K562 (cell line): ENCODE data around the gene BOC. TPM values are rescaled to one million over a fixed set of nuclear protein-coding genes. Genes with fewer than 3 reads are reported as not detected.

Experiments used
- ATAC-seq: fragments of 200-7000 bp; cut with Tn5 transposase; 3 replicates; pipeline ENCODE4 v1.9.1; 2020; ENCODE audit warnings: moderate library complexity
- BruUV-seq: library from RNA; stranded (reverse); fragments of 400-500 nt; replicated peaks from 2 replicates; lab custom pipeline; 2021; lab: Mats Ljungman, UMichigan
- CTCF ChIA-PET: fragments of 300-600 bp; formaldehyde crosslinking; extraction: SDS; loops from one replicate; lab custom pipeline; 2021; ENCODE audit warnings: low intra/inter-chr PET ratio; lab: Yijun Ruan, JAX
- POLR2A ChIA-PET: fragments of 300-600, 350-650 bp; sonication (Branson Sonifier 250); formaldehyde crosslinking; extraction: SDS; loops from one replicate; lab custom pipeline; 2021; ENCODE audit warnings: antibody characterized with exemption, inconsistent platforms; lab: Yijun Ruan, JAX
- DNase-seq, 4 experiments: peaks; one replicate each; pipeline versions ENCODE4 v3.0.0 to v3.0.0-alpha.2; 2011 to 2018; ENCODE audit warnings: low spot score in 3 of 4, mixed read lengths in 3 of 4; ENCODE audit errors: extremely low read depth in 1 of 4
- FAIRE-seq: peaks from 2 replicates; lab custom pipeline; 2011; peaks lifted over from hg19 to GRCh38; lab: Jason Lieb, UNC
- H2AFZ ChIP-seq: 2 replicates; pipeline ENCODE4 v1.6.0; 2011; ENCODE audit warnings: low read depth, low read length, control low read depth, inconsistent platforms
- H3K27ac ChIP-seq: fragments of 200-600 bp; 3 replicates; pipeline ENCODE4 v1.8.0; 2011; ENCODE audit warnings: low read depth, mild to moderate bottlenecking, control low read depth, inconsistent platforms, low read length, moderate library complexity, mixed read lengths; ENCODE audit errors: extremely low read depth
- H3K27me3 ChIP-seq, 2 experiments: fragments of 300-600 bp in 1 of 2; 2 replicates in 1 of 2; 3 replicates in 1 of 2; pipeline versions ENCODE4 v1.6.0 to v1.8.0; 2011; ENCODE audit warnings: inconsistent platforms in 2 of 2, low read length in 2 of 2, mild to moderate bottlenecking in 1 of 2, mixed read lengths in 1 of 2, moderate library complexity in 1 of 2; ENCODE audit not compliant: control insufficient read depth in 2 of 2, insufficient read depth in 2 of 2
- H3K36me3 ChIP-seq: fragments of 300-600 bp; 3 replicates; pipeline ENCODE4 v1.8.0; 2011; ENCODE audit warnings: mild to moderate bottlenecking, low read length, inconsistent platforms; ENCODE audit not compliant: control insufficient read depth, insufficient read depth
- H3K4me1 ChIP-seq, 2 experiments: fragments of 200-600 bp in 1 of 2; replicated peaks in 1 of 2; 2 replicates in 1 of 2; 3 replicates in 1 of 2; pipeline versions ENCODE4 v1.5.1 to v1.8.0; 2011; ENCODE audit warnings: inconsistent platforms in 2 of 2, low read length in 2 of 2, mild to moderate bottlenecking in 1 of 2, mixed read lengths in 1 of 2, moderate library complexity in 1 of 2; ENCODE audit not compliant: control insufficient read depth in 2 of 2, insufficient read depth in 2 of 2
- H3K4me2 ChIP-seq: 2 replicates; pipeline ENCODE4 v1.6.1; 2011; ENCODE audit warnings: low read length, control low read depth, inconsistent platforms, mixed read lengths; ENCODE audit not compliant: insufficient read depth
- H3K4me3 ChIP-seq: fragments of 200-600 bp; sonication (generic), shearing (Covaris generic); 2 replicates; pipeline ENCODE4 v1.5.1; 2016; ENCODE audit warnings: control low read depth, inconsistent platforms
- H3K79me2 ChIP-seq: fragments of 200-600 bp; 3 replicates; pipeline ENCODE4 v1.8.0; 2011; ENCODE audit warnings: low read length, inconsistent platforms; ENCODE audit not compliant: control insufficient read depth, insufficient read depth
- H3K9ac ChIP-seq, 2 experiments: 2 replicates each; pipeline versions ENCODE4 v1.6.0 to v1.6.1; 2011; ENCODE audit warnings: low read depth in 2 of 2, low read length in 2 of 2, control low read depth in 1 of 2, inconsistent platforms in 1 of 2, mild to moderate bottlenecking in 1 of 2, mixed read lengths in 1 of 2; ENCODE audit not compliant: insufficient read depth in 1 of 2
- H3K9me1 ChIP-seq: one replicate; pipeline ENCODE4 v1.6.0; 2011; ENCODE audit warnings: inconsistent platforms, mild to moderate bottlenecking, low read length, moderate library complexity; ENCODE audit not compliant: control insufficient read depth, insufficient read depth
- H3K9me3 ChIP-seq: replicated peaks from 2 replicates; pipeline ENCODE4 v1.5.1; 2011; ENCODE audit warnings: low read depth, low read length, inconsistent platforms; ENCODE audit not compliant: control insufficient read depth, insufficient read depth
- H4K20me1 ChIP-seq: replicated peaks from 2 replicates; pipeline ENCODE4 v1.6.1; 2011; ENCODE audit warnings: low read length, inconsistent platforms, mixed read lengths; ENCODE audit not compliant: control insufficient read depth, insufficient read depth
- ILK ChIP-seq: fragments of 450-650 bp; IDR thresholded peaks from 2 replicates; pipeline ENCODE4 v1.6.1; 2016; ENCODE audit warnings: missing genetic modification characterization, low read depth, mild to moderate bottlenecking, missing compliant biosample characterization, moderate library complexity, borderline replicate concordance
- MEF2D ChIP-seq: conservative IDR thresholded peaks from 2 replicates; pipeline ENCODE4 v1.6.1; 2016; ENCODE audit warnings: low read depth, missing genetic modification characterization, missing compliant biosample characterization
- NCOA2 ChIP-seq, 2 experiments: fragments of 450-650 bp; IDR thresholded peaks; 2 replicates each; pipeline ENCODE4 v1.6.1; 2018; ENCODE audit warnings: mild to moderate bottlenecking in 2 of 2, moderate library complexity in 1 of 2; ENCODE audit not compliant: partially characterized antibody in 2 of 2
- SFPQ ChIP-seq: fragments of 200-400 bp; formaldehyde crosslinking; IDR thresholded peaks from 2 replicates; pipeline ENCODE4 v1.6.1; 2017; ENCODE audit warnings: mild to moderate bottlenecking, low read depth, low read length, moderate library complexity
- SRSF1 ChIP-seq: fragments of 200-400 bp; formaldehyde crosslinking; IDR thresholded peaks from 2 replicates; pipeline ENCODE4 v1.6.1; 2017; ENCODE audit warnings: mild to moderate bottlenecking, low read depth, low read length, moderate library complexity
- ZNF695 ChIP-seq: fragments of 450-650 bp; formaldehyde crosslinking; IDR thresholded peaks from 2 replicates; pipeline ENCODE4 v1.4.0; 2020; ENCODE audit warnings: mild to moderate bottlenecking, moderate library complexity
- WGBS: fragments of 100-300 bp; shearing (Covaris generic); methylation state at CpG from one replicate; pipeline ENCODE4 v1.1.6; 2016; ENCODE audit warnings: low coverage, mixed read lengths; ENCODE audit not compliant: insufficient coverage; ENCODE audit errors: missing lambda C conversion rate; 5-methylcytosine and 5-hydroxymethylcytosine counted together
- in situ Hi-C: fragments of 300-500 bp; cut with MboI; formaldehyde crosslinking; loops from 4 replicates; pipeline ENCODE4 v1.15.0; 2018; ENCODE audit warnings: inconsistent platforms, mixed read lengths
- intact Hi-C: fragments of 100-400 bp; cut with micrococcal nuclease; formaldehyde crosslinking; loops from 2 replicates; pipeline ENCODE4 v1.14.2; 2022
- polyA plus RNA-seq, 8 experiments: library from polyadenylated mRNA; depleted of rRNA in 4 of 8; stranded (reverse) in 5 of 8; unstranded in 3 of 8; fragments of >200 nt; fragmentation: Nextera tagmentation in 2 of 8; fragmentation: Illumina TruSeq in 1 of 8; extraction: Ambion mirVana in 2 of 8; extraction: Trizol in 1 of 8; gene quantifications; 2 replicates each; pipeline versions ENCODE4 v1.2.1 to v1.2.3, GENCODE V29; 2011 to 2014; ENCODE audit warnings: inconsistent platforms in 1 of 8, missing spikeins in 1 of 8
- total RNA-seq, 7 experiments: library from RNA; depleted of rRNA in 6 of 7; stranded (reverse); fragments of >200 nt in 6 of 7; fragmentation: Illumina TruSeq in 2 of 7; extraction: Trizol in 2 of 7; gene quantifications; 2 replicates each; pipeline versions ENCODE4 v1.2.1 to v1.2.3, GENCODE V29; 2011 to 2021; ENCODE audit warnings: low replicate concordance in 1 of 7

BOC gene
- total and polyA plus RNA-seq, 9 of the 15 experiments (the other 6 are each of a cell fraction or from before 2014, with no cell fraction given): not detected

GRCh38 chr3:113268942-113269341 lies 57.6 kb downstream of the BOC start:
- H4K20me1 ChIP-seq: no peaks in the 10 kb centered on the region
- no peaks in the 10 kb centered on the region for H3K9me3 ChIP-seq
- no peak overlapping the region for H3K9ac ChIP-seq
- WGBS: 0% methylated on average over 2 of the region's 2 CpGs
- H3K4me1 ChIP-seq: peaks cover 3 to 10% of the 10 kb centered on the region in 2 experiments; a peak in 4 of 5 replicates
- H3K4me2 ChIP-seq: no peak overlapping the region
- BruUV-seq: no TSS peak
- H3K27ac ChIP-seq: no peak overlapping the region
- no peaks in the 10 kb centered on the region for H3K79me2 ChIP-seq
- H3K9me1 ChIP-seq: no peaks in the 10 kb centered on the region
- CTCF ChIA-PET: no interaction called here
- FAIRE-seq: no peak
- H3K4me3 ChIP-seq: no peak overlapping the region
- DNase-seq: no peak
- in situ Hi-C loops (loop anchor here (25.0 kb wide), 1 partner anchor 632 kb away; the partner anchor contains the start of gene CCDC80), intact Hi-C loops (no loop called here)
- ATAC-seq: no peak
- POLR2A ChIA-PET: no interaction called here
- H3K36me3 ChIP-seq: no peaks in the 10 kb centered on the region
- no peak overlapping the region for H2AFZ ChIP-seq
- peaks cover 0 to 52% of the 10 kb centered on the region in 2 experiments; a peak in 2 of 5 replicates for H3K27me3 ChIP-seq
- TF ChIP-seq SFPQ (no peak), ZNF695 (no peak), SRSF1 (no peak), NCOA2 (IDR thresholded peaks at IDR 0.05; ENCODE audit: partially characterized antibody in 2 of 2) (no peak), MEF2D (tag) (no peak), ILK (tag) (no peak)
